Measurements from ENCODE around the gene FAM53A.
"Not testable (repeated sequence)": the region's sequence is repeated elsewhere in the genome, so short reads cannot be mapped to it uniquely, and the experiment has no call there.

The FAM53A gene

GRCh38 chr4:1717129-1718094, 33.3 kb upstream of the FAM53A start:
- DNase-seq (ENCODE audit: low read depth in 3 of 3, low spot score in 1 of 3) = no peak

- no peak for DNase-seq (ENCODE audit: low read depth in 3 of 3, low spot score in 1 of 3)
These were observed 32.2 kb upstream of the FAM53A start for GRCh38 chr4:1716065-1716945.

- DNase-seq (ENCODE audit: low read depth in 3 of 3, low spot score in 1 of 3) = no peak
These were observed 31.1 kb upstream of the FAM53A start for GRCh38 chr4:1715002-1715758.

GRCh38 chr4:1714303-1715001, 30.3 kb upstream of the FAM53A start:
- DNase-seq (ENCODE audit: low read depth in 3 of 3, low spot score in 1 of 3) = no peak

- no peak for DNase-seq (ENCODE audit: low read depth in 3 of 3, low spot score in 1 of 3)
These were observed 29.1 kb upstream of the FAM53A start for GRCh38 chr4:1713003-1713851.

GRCh38 chr4:1712216-1713002, 28.3 kb upstream of the FAM53A start, which contains the start of gene SLBP:
Gene SLBP (minus strand): TSS chr4:1712319. CDS start chr4:1712188, 131 bp downstream.
- peak; percentile 94 to 98 (median 97) for DNase-seq (ENCODE audit: low read depth in 3 of 3, low spot score in 1 of 3)

GRCh38 chr4:1711571-1712215, 27.6 kb upstream of the FAM53A start:
- DNase-seq (ENCODE audit: low read depth in 3 of 3, low spot score in 1 of 3) = no peak

GRCh38 chr4:1711055-1711570, 27.0 kb upstream of the FAM53A start:
- no peak for DNase-seq (ENCODE audit: low read depth in 3 of 3, low spot score in 1 of 3)

GRCh38 chr4:1708581-1708980, 24.5 kb upstream of the FAM53A start:
- no peak for DNase-seq (ENCODE audit: low read depth in 3 of 3, low spot score in 1 of 3)

- no peak for DNase-seq (ENCODE audit: low read depth in 3 of 3, low spot score in 1 of 3)
These were observed 22.2 kb upstream of the FAM53A start for GRCh38 chr4:1706358-1706757.

GRCh38 chr4:1705732-1706131, 21.6 kb upstream of the FAM53A start:
- no peak for DNase-seq (ENCODE audit: low read depth in 3 of 3, low spot score in 1 of 3)

GRCh38 chr4:1703867-1704266, 19.8 kb upstream of the FAM53A start:
- DNase-seq (ENCODE audit: low read depth in 3 of 3, low spot score in 1 of 3) = no peak

- DNase-seq (ENCODE audit: low read depth in 3 of 3, low spot score in 1 of 3) = not testable (repeated sequence)
These were observed 17.6 kb upstream of the FAM53A start for GRCh38 chr4:1701671-1702070.

GRCh38 chr4:1695913-1696312, 11.8 kb upstream of the FAM53A start:
- DNase-seq (ENCODE audit: low read depth in 3 of 3, low spot score in 1 of 3) = no peak

GRCh38 chr4:1693131-1693896, 9.2 kb upstream of the FAM53A start:
- DNase-seq (ENCODE audit: low read depth in 3 of 3, low spot score in 1 of 3) = peak; percentile 53 to 61 (median 54)

- no peak for DNase-seq (ENCODE audit: low read depth in 3 of 3, low spot score in 1 of 3)
These were observed 7.7 kb upstream of the FAM53A start for GRCh38 chr4:1691737-1692373.

- DNase-seq (ENCODE audit: low read depth in 3 of 3, low spot score in 1 of 3) = no peak
These were observed 6.6 kb upstream of the FAM53A start for GRCh38 chr4:1690698-1691097.
